Stimulated activated CD8-positive, alpha-beta memory T cell treated with anti-CD3 and anti-CD28 coated beads, Interleukin-7, amount 100 ng/mL, for 1 hour (primary cell): ENCODE data around the gene PIH1D2.
"Not testable (repeated sequence)": the region's sequence is repeated elsewhere in the genome, so short reads cannot be mapped to it uniquely, and the experiment has no call there.

ENCODE experiments used
- DNase-seq, 2 donors: peaks; one replicate each; pipeline ENCODE4 v3.0.0-alpha.2; 2020; ENCODE audit warnings: low read depth in 2 of 2

PIH1D2 gene

GRCh38 chr11:112051768-112052167 is 22.0 kb downstream of the PIH1D2 start:
- DNase-seq: no peak

- no peak for DNase-seq
Measured at GRCh38 chr11:112050721-112051120, 23.1 kb downstream of the PIH1D2 start.

- DNase-seq: no peak
Measured at GRCh38 chr11:112049777-112050176, 24.0 kb downstream of the PIH1D2 start.

- not testable (repeated sequence) for DNase-seq
Measured at GRCh38 chr11:112048256-112048655, 25.6 kb downstream of the PIH1D2 start.

- not testable (repeated sequence) for DNase-seq
Measured at GRCh38 chr11:112046647-112047046, 27.2 kb downstream of the PIH1D2 start.

DNA sequence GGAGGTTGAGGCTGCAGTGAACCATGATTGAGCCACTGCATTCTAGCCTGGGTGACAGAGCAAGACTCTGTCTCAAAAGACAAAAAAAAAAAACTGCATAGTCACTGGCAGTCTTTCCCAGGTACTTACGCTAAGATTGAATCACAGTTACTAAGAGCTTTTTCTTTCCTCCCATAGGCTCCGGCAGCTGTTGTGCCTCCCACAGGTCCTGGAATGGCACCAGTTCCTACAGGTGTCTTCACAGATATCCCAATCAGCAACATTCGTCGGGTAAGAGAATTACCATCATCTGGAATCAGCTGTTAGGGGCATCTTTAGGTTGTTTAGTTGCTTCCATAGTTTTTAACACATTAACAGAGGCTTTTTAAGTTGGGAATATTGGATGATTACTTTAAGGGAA is 28.9 kb downstream of the PIH1D2 start:
- DNase-seq: no peak

GRCh38 chr11:112042961-112043304 is 30.9 kb downstream of the PIH1D2 start:
- DNase-seq: no peak

DNA sequence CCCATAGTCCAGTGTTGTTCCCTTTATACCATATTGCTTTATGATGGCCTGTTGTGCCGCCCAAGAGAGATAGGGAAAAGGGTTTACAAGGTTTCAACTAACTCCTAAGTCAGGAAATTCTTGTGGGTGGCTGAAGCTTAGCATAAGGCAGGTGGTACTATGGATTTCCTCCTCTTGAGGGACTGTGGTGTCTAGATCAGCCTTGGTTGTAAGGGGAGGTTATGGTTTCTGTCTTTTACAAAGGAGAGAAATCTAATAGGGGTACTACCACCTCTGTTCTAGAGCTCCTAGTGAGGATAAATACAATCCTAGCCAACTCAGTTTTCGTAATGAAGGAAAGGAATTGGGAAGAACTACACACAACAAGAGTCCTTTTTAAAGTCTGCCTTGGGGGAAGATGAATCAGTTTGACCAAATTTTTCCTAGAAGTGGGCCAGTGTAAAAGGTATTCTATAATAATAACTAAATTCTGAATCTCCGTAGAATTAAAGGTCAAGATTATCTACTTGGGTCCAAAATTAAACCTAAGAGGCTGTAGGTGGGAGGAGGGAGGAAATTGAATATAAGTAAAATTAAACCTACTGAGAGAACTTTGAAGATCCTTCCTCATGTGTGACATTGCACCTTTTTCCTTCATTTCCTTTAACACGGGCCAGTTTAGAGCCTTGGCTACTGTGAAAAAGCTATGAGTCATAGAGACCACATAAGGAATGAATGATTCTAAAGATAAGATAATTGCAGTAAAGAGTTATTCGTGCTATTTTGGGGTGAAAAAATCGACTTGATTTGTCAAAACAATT is 31.5 kb downstream of the PIH1D2 start:
- no peak for DNase-seq

GRCh38 chr11:112037527-112037926 is 36.3 kb downstream of the PIH1D2 start:
- DNase-seq: no peak

DNA sequence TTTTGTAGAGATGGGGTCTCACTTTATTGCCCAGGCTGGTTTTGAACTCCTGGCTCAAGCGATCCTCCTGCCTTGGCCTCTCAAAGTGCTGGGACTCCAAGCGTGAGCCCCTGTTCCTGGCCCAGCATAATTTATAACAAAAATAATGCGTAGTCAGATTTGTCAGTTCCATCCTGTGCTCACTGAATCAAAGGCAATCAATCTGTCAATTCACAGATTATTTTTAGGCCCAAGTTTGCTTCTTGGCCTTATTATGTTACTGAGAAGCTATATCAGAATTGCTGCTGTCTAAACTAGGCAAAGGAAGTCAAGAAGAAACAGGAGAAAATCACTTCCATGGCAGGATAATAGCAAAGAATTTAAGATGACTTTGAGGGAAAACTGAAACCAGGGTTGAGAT is 39.9 kb downstream of the PIH1D2 start:
- DNase-seq: no peak

- DNase-seq: no peak
Measured at GRCh38 chr11:112029460-112029859, 44.4 kb downstream of the PIH1D2 start.

GRCh38 chr11:112026784-112027410 is 46.9 kb downstream of the PIH1D2 start:
- DNase-seq: not testable (repeated sequence)

GRCh38 chr11:112025707-112026106 is 48.1 kb downstream of the PIH1D2 start:
- no peak for DNase-seq

- DNase-seq: peak; percentile 57 to 58
Measured at GRCh38 chr11:112024773-112025678, 48.8 kb downstream of the PIH1D2 start, which contains the start of gene DLAT. Gene DLAT (plus strand): TSS chr11:112025408. CDS start chr11:112025473, 65 bp downstream.

DNA sequence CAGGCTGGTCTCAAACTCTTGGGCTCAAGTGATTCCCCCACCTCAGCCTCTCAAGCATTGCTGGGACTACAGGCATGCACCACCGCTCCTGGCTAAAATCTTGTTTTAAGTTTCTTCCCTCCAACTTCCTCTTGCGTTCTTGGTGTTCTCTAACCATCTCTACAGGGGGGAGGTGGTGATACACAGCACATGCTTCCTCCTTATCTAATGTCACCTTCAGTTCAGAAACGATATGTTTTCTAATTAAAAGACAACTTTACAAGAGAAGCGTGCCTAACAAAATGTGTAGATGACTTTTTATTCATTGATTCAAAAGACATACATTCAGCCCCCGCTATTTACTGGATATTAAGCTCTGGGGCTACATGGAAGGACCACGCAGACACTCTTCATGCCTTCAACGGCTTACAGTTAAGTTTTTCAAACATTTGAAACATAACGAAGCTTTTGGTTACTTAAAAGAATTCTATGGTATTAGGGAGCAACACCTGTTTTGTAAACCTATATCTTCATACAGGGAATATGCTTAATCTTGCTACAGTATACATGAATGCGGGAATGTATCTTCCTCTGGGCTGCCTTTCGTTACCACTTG is 49.5 kb downstream of the PIH1D2 start:
- no peak for DNase-seq

DNA sequence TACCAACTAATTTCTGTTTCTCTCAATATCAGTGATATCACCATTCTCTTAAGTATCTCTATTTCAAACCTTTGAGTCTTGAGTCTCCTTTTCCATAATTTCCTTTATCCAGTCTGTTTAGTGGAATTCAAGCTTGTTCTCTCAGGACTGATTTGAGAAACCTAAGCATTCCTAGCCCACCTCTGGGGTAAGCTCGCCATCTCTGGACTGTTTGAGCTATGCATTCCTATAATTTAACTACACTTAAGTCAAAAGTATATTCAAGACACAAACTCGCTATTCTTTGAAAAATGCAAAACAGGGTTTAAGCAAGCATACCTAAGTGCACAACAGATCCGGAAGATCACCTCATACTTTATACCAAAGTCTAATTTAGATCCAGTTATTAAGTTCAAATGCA is 50.7 kb downstream of the PIH1D2 start:
- no peak for DNase-seq

GRCh38 chr11:112019066-112019465 is 54.8 kb downstream of the PIH1D2 start:
- DNase-seq: no peak
